ENCODE data around the gene KLHL29.

KLHL29 gene

GRCh38 chr2:23593752-23594459 is 208.9 kb downstream of the KLHL29 start:
- no peak for DNase-seq (ENCODE audit: low spot score)

GRCh38 chr2:23594460-23594825 is 209.5 kb downstream of the KLHL29 start:
- no peak for DNase-seq (ENCODE audit: low spot score)

GRCh38 chr2:23595021-23595420 is 210.0 kb downstream of the KLHL29 start:
- no peak for DNase-seq (ENCODE audit: low spot score)

GRCh38 chr2:23595601-23596251 is 210.7 kb downstream of the KLHL29 start:
- DNase-seq (ENCODE audit: low spot score), result peak; percentile 62

GRCh38 chr2:23596316-23596885 is 211.4 kb downstream of the KLHL29 start:
- no peak for DNase-seq (ENCODE audit: low spot score)

GRCh38 chr2:23597687-23598086 is 212.7 kb downstream of the KLHL29 start:
- DNase-seq (ENCODE audit: low spot score), result no peak

GRCh38 chr2:23599006-23599405 is 214.0 kb downstream of the KLHL29 start:
- DNase-seq (ENCODE audit: low spot score), result no peak

- DNase-seq (ENCODE audit: low spot score), result no peak
Observed at GRCh38 chr2:23599667-23600066, 214.7 kb downstream of the KLHL29 start.

GRCh38 chr2:23600346-23600745 is 215.4 kb downstream of the KLHL29 start:
- no peak for DNase-seq (ENCODE audit: low spot score)

- no peak for DNase-seq (ENCODE audit: low spot score)
Observed at GRCh38 chr2:23601301-23601965, 216.5 kb downstream of the KLHL29 start.

GRCh38 chr2:23602116-23602515 is 217.1 kb downstream of the KLHL29 start:
- no peak for DNase-seq (ENCODE audit: low spot score)

GRCh38 chr2:23603156-23603555 is 218.2 kb downstream of the KLHL29 start:
- no peak for DNase-seq (ENCODE audit: low spot score)

- DNase-seq (ENCODE audit: low spot score), result no peak
Observed at GRCh38 chr2:23603581-23603980, 218.6 kb downstream of the KLHL29 start.

GRCh38 chr2:23604731-23605130 is 219.8 kb downstream of the KLHL29 start:
- no peak for DNase-seq (ENCODE audit: low spot score)

- DNase-seq (ENCODE audit: low spot score), result no peak
Observed at GRCh38 chr2:23605236-23605635, 220.3 kb downstream of the KLHL29 start.

GRCh38 chr2:23606196-23606595 is 221.2 kb downstream of the KLHL29 start:
- no peak for DNase-seq (ENCODE audit: low spot score)

- peak; percentile 62 for DNase-seq (ENCODE audit: low spot score)
Observed at GRCh38 chr2:23606968-23607367, 222.0 kb downstream of the KLHL29 start.

- no peak for DNase-seq (ENCODE audit: low spot score)
Observed at GRCh38 chr2:23607925-23608324, 222.9 kb downstream of the KLHL29 start.

- no peak for DNase-seq (ENCODE audit: low spot score)
Observed at GRCh38 chr2:23609254-23609653, 224.3 kb downstream of the KLHL29 start.

- no peak for DNase-seq (ENCODE audit: low spot score)
Observed at GRCh38 chr2:23611839-23612238, 226.9 kb downstream of the KLHL29 start.

GRCh38 chr2:23614701-23615100 is 229.7 kb downstream of the KLHL29 start:
- DNase-seq (ENCODE audit: low spot score), result no peak

GRCh38 chr2:23615216-23616020 is 230.4 kb downstream of the KLHL29 start:
- no peak for DNase-seq (ENCODE audit: low spot score)

All from AG08396 (cell line).